HEK293T (cell line): Measurements from ENCODE around the gene AGMO.

Experiments
- FOXA1 ChIP-seq: fragments of 450-650 bp; IDR thresholded peaks from 2 replicates; pipeline ENCODE4 v1.6.1; 2016; ENCODE audit warnings: mild to moderate bottlenecking
- FOXK2 ChIP-seq: fragments of 450-650 bp; IDR thresholded peaks from 2 replicates; pipeline ENCODE4 v1.6.1; 2016; ENCODE audit warnings: mild to moderate bottlenecking
- HDGF ChIP-seq: fragments of 450-650 bp; IDR thresholded peaks from 2 replicates; pipeline ENCODE4 v1.6.1; 2017; ENCODE audit warnings: antibody characterized with exemption, borderline replicate concordance
- SP1 ChIP-seq: fragments of 450-650 bp; IDR thresholded peaks from 2 replicates; pipeline ENCODE4 v1.6.1; 2017
- SUZ12 ChIP-seq: fragments of 450-650 bp; IDR thresholded peaks from 2 replicates; pipeline ENCODE4 v1.6.1; 2016; ENCODE audit warnings: mild to moderate bottlenecking

DNA sequence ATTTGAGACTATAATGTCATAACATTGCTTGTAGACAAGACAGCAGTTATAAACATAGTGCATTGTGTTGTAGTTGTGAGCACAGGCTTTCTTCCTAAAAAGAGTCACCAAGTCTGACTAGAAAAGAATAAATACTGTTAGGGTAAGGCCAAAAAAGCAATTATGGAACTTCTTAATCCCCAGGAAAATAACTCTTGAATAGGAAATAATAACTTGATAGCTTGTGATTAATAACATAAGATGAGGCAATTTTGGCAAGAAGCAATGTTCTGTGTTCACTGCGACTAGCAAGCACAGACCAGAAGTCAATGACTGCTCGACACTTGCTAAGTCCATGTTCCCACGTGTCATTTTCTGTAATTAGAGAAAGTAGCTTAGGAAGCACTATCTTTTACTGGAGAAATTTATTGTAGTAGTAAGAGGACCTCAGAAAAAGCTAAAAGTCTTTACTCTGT, 97.1 kb downstream of the AGMO start:
- TF ChIP-seq HDGF: no peak
- no peak for TF ChIP-seq SP1
- no peak for TF ChIP-seq SUZ12
- TF ChIP-seq FOXK2: no peak
- TF ChIP-seq FOXA1: no peak
